IgD-negative memory B cell (primary cell): Measurements from ENCODE around the gene RBMS2. TPM values are rescaled to one million over a fixed set of nuclear protein-coding genes. Genes with fewer than 3 reads are reported as not detected.
"Not testable (repeated sequence)": the region's sequence is repeated elsewhere in the genome, so short reads cannot be mapped to it uniquely, and the experiment has no call there.

Experiments
- H3K27ac Mint-ChIP-seq, 3 donors: one replicate each; pipeline ENCODE4 v1.8.0; 2020 to 2022; ENCODE audit warnings: mild to moderate bottlenecking in 3 of 3, mixed read lengths in 3 of 3, moderate library complexity in 1 of 3
- H3K27me3 Mint-ChIP-seq: one replicate; pipeline ENCODE4 v1.8.0; 2021; ENCODE audit warnings: mixed read lengths
- H3K36me3 Mint-ChIP-seq: one replicate; pipeline ENCODE4 v1.8.0; 2020; ENCODE audit warnings: mild to moderate bottlenecking, mixed read lengths
- H3K4me1 Mint-ChIP-seq, 3 donors: one replicate each; pipeline ENCODE4 v1.8.0; 2020 to 2022; ENCODE audit warnings: mixed read lengths in 3 of 3, mild to moderate bottlenecking in 1 of 3
- H3K4me3 Mint-ChIP-seq, 4 donors: one replicate each; pipeline ENCODE4 v1.8.0; 2020 to 2022; ENCODE audit warnings: mild to moderate bottlenecking in 4 of 4, mixed read lengths in 4 of 4, moderate library complexity in 3 of 4
- H3K9me3 Mint-ChIP-seq, 3 donors: one replicate each; pipeline ENCODE4 v1.8.0; 2020 to 2021; ENCODE audit warnings: mixed read lengths in 3 of 3, mild to moderate bottlenecking in 1 of 3
- polyA plus RNA-seq: library from polyadenylated mRNA; unstranded; fragments of 300-500 nt; fragmentation: Illumina TruSeq; gene quantifications from one replicate; pipeline ENCODE4 v1.2.3, GENCODE V29; 2021

The RBMS2 gene
- polyA plus RNA-seq, 1 donor from 2014 or later = 0.28 TPM

- peak overlapping the region in 2 of 3 donors; percentile 14 to 25 for H3K27ac Mint-ChIP-seq
- H3K4me3 Mint-ChIP-seq = no peak overlapping the region
- H3K4me1 Mint-ChIP-seq = no peaks in the 10 kb centered on the region
- H3K9me3 Mint-ChIP-seq = no peaks in the 10 kb centered on the region
- H3K36me3 Mint-ChIP-seq = peaks cover 1% of the 10 kb centered on the region
- peaks cover 4% of the 10 kb centered on the region for H3K27me3 Mint-ChIP-seq
These were observed 15.9 kb downstream of the RBMS2 start for GRCh38 chr12:56537546-56537945.

GRCh38 chr12:56541631-56542030, 20.0 kb downstream of the RBMS2 start:
- H3K4me3 Mint-ChIP-seq = no peak overlapping the region
- no peaks in the 10 kb centered on the region for H3K27me3 Mint-ChIP-seq
- no peak overlapping the region for H3K27ac Mint-ChIP-seq
- no peaks in the 10 kb centered on the region for H3K9me3 Mint-ChIP-seq
- H3K36me3 Mint-ChIP-seq = peaks cover 1% of the 10 kb centered on the region
- no peaks in the 10 kb centered on the region for H3K4me1 Mint-ChIP-seq

GRCh38 chr12:56542164-56542563, 20.5 kb downstream of the RBMS2 start:
- H3K36me3 Mint-ChIP-seq = peaks cover 1% of the 10 kb centered on the region
- H3K9me3 Mint-ChIP-seq = no peaks in the 10 kb centered on the region
- no peak overlapping the region for H3K27ac Mint-ChIP-seq
- H3K27me3 Mint-ChIP-seq = no peaks in the 10 kb centered on the region
- no peaks in the 10 kb centered on the region for H3K4me1 Mint-ChIP-seq
- no peak overlapping the region for H3K4me3 Mint-ChIP-seq

- no peak overlapping the region for H3K4me3 Mint-ChIP-seq
- no peaks in the 10 kb centered on the region for H3K4me1 Mint-ChIP-seq
- H3K27me3 Mint-ChIP-seq = no peaks in the 10 kb centered on the region
- H3K36me3 Mint-ChIP-seq = no peaks in the 10 kb centered on the region
- H3K9me3 Mint-ChIP-seq = no peaks in the 10 kb centered on the region
- H3K27ac Mint-ChIP-seq = no peak overlapping the region
These were observed 23.5 kb downstream of the RBMS2 start for GRCh38 chr12:56545023-56545604.

GRCh38 chr12:56546680-56547079, 25.1 kb downstream of the RBMS2 start:
- no peaks in the 10 kb centered on the region for H3K9me3 Mint-ChIP-seq
- H3K4me3 Mint-ChIP-seq = no peak overlapping the region
- no peaks in the 10 kb centered on the region for H3K36me3 Mint-ChIP-seq
- H3K27ac Mint-ChIP-seq = no peak overlapping the region
- no peaks in the 10 kb centered on the region for H3K27me3 Mint-ChIP-seq
- H3K4me1 Mint-ChIP-seq = no peaks in the 10 kb centered on the region

- Mint-ChIP-seq H3K4me3 (no peak overlapping the region), H3K27me3 (no peaks in the 10 kb centered on the region), H3K4me1 (no peaks in the 10 kb centered on the region), H3K27ac (no peak overlapping the region), H3K9me3 (no peaks in the 10 kb centered on the region), H3K36me3 (no peaks in the 10 kb centered on the region)
These were observed 29.4 kb downstream of the RBMS2 start for GRCh38 chr12:56551070-56551469.

GRCh38 chr12:56565510-56566101, 44.0 kb downstream of the RBMS2 start:
- H3K9me3 Mint-ChIP-seq = no peaks in the 10 kb centered on the region
- H3K36me3 Mint-ChIP-seq = no peaks in the 10 kb centered on the region
- no peak overlapping the region for H3K27ac Mint-ChIP-seq
- peak overlapping the region in 3 of 4 donors; percentile 39 to 58 (median 45) for H3K4me3 Mint-ChIP-seq
- peaks cover 4% of the 10 kb centered on the region for H3K27me3 Mint-ChIP-seq
- peaks cover 0 to 10% (median 2%) of the 10 kb centered on the region in 3 donors for H3K4me1 Mint-ChIP-seq

GRCh38 chr12:56568146-56568545, 46.5 kb downstream of the RBMS2 start:
- peak overlapping the region in 1 of 4 donors; percentile 14 for H3K4me3 Mint-ChIP-seq
- H3K36me3 Mint-ChIP-seq = no peaks in the 10 kb centered on the region
- H3K27ac Mint-ChIP-seq = no peak overlapping the region
- peaks cover 0 to 10% (median 2%) of the 10 kb centered on the region in 3 donors for H3K4me1 Mint-ChIP-seq
- H3K9me3 Mint-ChIP-seq = no peaks in the 10 kb centered on the region
- peaks cover 4% of the 10 kb centered on the region for H3K27me3 Mint-ChIP-seq

- no peak overlapping the region for H3K27ac Mint-ChIP-seq
- H3K4me3 Mint-ChIP-seq = no peak overlapping the region
- H3K9me3 Mint-ChIP-seq = no peaks in the 10 kb centered on the region
- peaks cover 0 to 1% (median 0%) of the 10 kb centered on the region in 3 donors for H3K4me1 Mint-ChIP-seq
- H3K36me3 Mint-ChIP-seq = no peaks in the 10 kb centered on the region
- H3K27me3 Mint-ChIP-seq = peaks cover 4% of the 10 kb centered on the region
These were observed 49.5 kb downstream of the RBMS2 start for GRCh38 chr12:56571121-56571520.

GRCh38 chr12:56572288-56572687, 50.7 kb downstream of the RBMS2 start:
- Mint-ChIP-seq H3K4me1 (no peaks in the 10 kb centered on the region), H3K9me3 (no peaks in the 10 kb centered on the region), H3K27ac (peak overlapping the region in 1 of 3 donors; percentile 36), H3K27me3 (peaks cover 4% of the 10 kb centered on the region), H3K36me3 (no peaks in the 10 kb centered on the region), H3K4me3 (no peak overlapping the region)

- H3K4me1 Mint-ChIP-seq = no peaks in the 10 kb centered on the region
- H3K27ac Mint-ChIP-seq = peak overlapping the region in 1 of 3 donors; percentile 10
- H3K27me3 Mint-ChIP-seq = peaks cover 3% of the 10 kb centered on the region
- H3K4me3 Mint-ChIP-seq = peak overlapping the region in 1 of 4 donors; percentile 32
- no peaks in the 10 kb centered on the region for H3K36me3 Mint-ChIP-seq
- no peaks in the 10 kb centered on the region for H3K9me3 Mint-ChIP-seq
These were observed 52.6 kb downstream of the RBMS2 start for GRCh38 chr12:56574210-56574609.

- not testable (repeated sequence) for H3K4me3 Mint-ChIP-seq, H3K27ac Mint-ChIP-seq, H3K27me3 Mint-ChIP-seq, H3K36me3 Mint-ChIP-seq, H3K9me3 Mint-ChIP-seq, H3K4me1 Mint-ChIP-seq
These were observed 55.6 kb downstream of the RBMS2 start for GRCh38 chr12:56577248-56577647.

GRCh38 chr12:56578983-56579546, 57.4 kb downstream of the RBMS2 start:
- no peak overlapping the region for H3K27ac Mint-ChIP-seq
- no peaks in the 10 kb centered on the region for H3K36me3 Mint-ChIP-seq

GRCh38 chr12:56581418-56582145, 60.0 kb downstream of the RBMS2 start:
- H3K4me3 Mint-ChIP-seq = no peak overlapping the region
- H3K27me3 Mint-ChIP-seq = no peaks in the 10 kb centered on the region
- no peaks in the 10 kb centered on the region for H3K36me3 Mint-ChIP-seq
- no peak overlapping the region for H3K27ac Mint-ChIP-seq
- peaks cover 0 to 2% (median 2%) of the 10 kb centered on the region in 3 donors for H3K4me1 Mint-ChIP-seq
- no peaks in the 10 kb centered on the region for H3K9me3 Mint-ChIP-seq

More at GRCh38 chr12:56578983-56579546, 57.4 kb downstream of the RBMS2 start:
- Mint-ChIP-seq H3K9me3 (no peaks in the 10 kb centered on the region), H3K4me1 (peaks cover 0 to 2% (median 2%) of the 10 kb centered on the region in 3 donors), H3K27me3 (no peaks in the 10 kb centered on the region), H3K4me3 (no peak overlapping the region)

- peaks cover 0 to 2% (median 2%) of the 10 kb centered on the region in 3 donors for H3K4me1 Mint-ChIP-seq
- H3K9me3 Mint-ChIP-seq = no peaks in the 10 kb centered on the region
- H3K27me3 Mint-ChIP-seq = no peaks in the 10 kb centered on the region
- no peak overlapping the region for H3K27ac Mint-ChIP-seq
- H3K36me3 Mint-ChIP-seq = no peaks in the 10 kb centered on the region
- H3K4me3 Mint-ChIP-seq = no peak overlapping the region
These were observed 63.5 kb downstream of the RBMS2 start for GRCh38 chr12:56585098-56585497.
